NCI-H2227 (cell line): ENCODE results near the gene NDUFA6.
"Not testable (repeated sequence)": the region's sequence is repeated elsewhere in the genome, so short reads cannot be mapped to it uniquely, and the experiment has no call there.

Experiments used
- DNase-seq: peaks from one replicate; lab custom pipeline; 2025; ENCODE audit not compliant: unreplicated experiment; lab: John Stamatoyannopoulos, UW

NDUFA6 gene

DNA sequence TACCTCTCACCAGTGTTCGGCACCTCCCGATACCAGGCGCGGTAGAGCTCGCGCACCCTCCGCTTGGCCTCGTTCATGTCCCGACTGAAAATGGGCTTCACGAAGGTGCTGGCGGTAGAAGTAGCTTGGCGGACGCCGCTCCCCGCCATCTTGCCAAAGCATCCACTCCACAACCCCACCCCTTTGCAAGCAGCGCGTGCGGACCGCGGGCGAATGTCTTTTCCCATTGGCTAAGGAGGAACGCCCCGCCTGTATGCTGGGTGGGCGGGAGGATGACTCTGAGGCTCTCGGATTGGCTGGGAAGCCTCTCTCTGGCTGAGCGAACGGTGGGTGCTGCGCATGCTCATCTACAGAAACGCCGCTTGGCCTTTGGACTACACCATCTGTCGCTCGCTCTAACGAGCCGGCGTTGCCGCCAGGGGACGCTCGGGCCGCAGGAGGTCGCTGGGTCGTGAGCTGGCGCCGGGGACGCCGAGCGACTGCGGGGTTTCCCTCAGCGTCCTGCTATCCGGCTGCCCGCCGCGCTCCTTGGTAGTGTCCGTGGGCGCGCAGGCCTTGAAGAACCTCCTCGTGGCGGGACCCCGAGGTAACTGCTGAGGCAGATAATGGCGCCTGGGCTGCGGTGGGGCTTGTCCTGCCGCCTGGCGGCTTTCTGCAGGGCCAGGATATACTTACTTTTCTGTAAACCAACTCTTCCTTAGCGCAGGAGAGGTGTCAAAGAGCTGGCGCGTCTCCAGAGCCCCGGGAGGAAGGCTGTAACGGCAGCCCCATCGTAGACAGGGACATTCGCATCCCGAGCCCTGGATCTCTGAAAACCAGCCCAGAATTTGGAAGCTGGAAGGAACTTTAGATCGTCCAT, at the start of gene NDUFA6:
Gene NDUFA6 (minus strand): TSS at position 177 of the 859 bp plus-strand sequence. CDS start 28 bp downstream, at position 149.
- DNase-seq, result peak; percentile 97

DNA sequence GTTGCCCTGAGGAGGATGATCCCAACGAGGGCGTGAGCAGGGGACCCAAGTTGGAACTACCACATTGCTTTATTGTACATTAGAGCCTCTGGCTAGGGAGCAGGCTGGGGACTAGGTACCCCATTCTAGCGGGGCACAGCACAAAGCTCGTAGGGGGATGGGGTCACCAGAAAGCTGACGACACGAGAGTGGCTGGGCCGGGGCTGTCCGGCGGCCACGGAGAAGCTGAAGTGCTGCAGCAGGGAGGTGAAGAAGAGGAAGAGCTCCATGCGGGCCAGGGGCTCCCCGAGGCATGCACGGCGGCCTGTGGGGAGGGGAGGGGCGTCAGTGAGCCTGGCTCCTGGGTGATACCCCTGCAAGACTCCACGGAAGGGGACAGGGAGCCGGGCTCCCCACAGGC, 49.6 kb upstream of the NDUFA6 start:
- not testable (repeated sequence) for DNase-seq

DNA sequence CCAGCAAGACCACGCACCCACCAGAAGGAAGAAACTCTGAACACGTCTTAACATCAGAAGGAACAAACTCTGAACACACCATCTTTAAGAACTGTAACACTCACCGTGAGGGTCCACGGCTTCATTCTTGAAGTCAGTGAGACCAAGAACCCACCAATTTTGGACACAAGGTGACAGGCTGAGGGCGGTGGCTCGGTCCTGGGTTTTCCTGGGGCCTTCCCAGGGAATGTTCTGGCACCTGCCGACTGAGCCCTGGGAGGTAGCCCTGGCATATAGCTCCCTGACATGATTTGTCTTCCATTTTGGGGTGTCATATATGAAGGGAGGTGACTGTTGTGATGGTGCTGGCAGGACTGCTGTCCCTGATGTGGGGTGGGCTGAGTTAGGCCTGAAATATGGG, 48.9 kb upstream of the NDUFA6 start:
- DNase-seq, result not testable (repeated sequence)

GRCh38 chr22:42138972-42139371, 48.4 kb upstream of the NDUFA6 start:
- DNase-seq, result no peak

GRCh38 chr22:42138122-42138770, 47.7 kb upstream of the NDUFA6 start:
- DNase-seq, result no peak

DNA sequence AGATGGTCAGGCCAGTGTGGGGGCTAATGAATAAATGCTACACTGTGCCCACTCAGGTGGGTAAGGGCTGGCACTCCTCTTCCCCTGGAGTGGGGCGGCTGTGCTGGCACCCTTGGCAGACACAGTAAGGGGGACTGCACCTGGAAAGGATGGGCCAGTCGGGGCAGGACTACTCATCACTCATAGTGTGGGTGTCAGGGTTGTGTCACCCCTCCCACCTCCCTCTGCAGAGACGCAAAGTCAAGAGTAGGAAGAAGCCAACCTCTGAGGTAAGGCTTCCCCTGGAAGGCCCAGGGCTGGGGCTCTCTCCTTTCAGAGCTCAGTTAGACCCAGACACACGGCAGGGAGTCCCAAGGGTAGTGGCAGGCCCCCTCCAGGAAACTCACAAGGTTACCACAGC, 45.1 kb upstream of the NDUFA6 start:
- DNase-seq, result not testable (repeated sequence)

DNA sequence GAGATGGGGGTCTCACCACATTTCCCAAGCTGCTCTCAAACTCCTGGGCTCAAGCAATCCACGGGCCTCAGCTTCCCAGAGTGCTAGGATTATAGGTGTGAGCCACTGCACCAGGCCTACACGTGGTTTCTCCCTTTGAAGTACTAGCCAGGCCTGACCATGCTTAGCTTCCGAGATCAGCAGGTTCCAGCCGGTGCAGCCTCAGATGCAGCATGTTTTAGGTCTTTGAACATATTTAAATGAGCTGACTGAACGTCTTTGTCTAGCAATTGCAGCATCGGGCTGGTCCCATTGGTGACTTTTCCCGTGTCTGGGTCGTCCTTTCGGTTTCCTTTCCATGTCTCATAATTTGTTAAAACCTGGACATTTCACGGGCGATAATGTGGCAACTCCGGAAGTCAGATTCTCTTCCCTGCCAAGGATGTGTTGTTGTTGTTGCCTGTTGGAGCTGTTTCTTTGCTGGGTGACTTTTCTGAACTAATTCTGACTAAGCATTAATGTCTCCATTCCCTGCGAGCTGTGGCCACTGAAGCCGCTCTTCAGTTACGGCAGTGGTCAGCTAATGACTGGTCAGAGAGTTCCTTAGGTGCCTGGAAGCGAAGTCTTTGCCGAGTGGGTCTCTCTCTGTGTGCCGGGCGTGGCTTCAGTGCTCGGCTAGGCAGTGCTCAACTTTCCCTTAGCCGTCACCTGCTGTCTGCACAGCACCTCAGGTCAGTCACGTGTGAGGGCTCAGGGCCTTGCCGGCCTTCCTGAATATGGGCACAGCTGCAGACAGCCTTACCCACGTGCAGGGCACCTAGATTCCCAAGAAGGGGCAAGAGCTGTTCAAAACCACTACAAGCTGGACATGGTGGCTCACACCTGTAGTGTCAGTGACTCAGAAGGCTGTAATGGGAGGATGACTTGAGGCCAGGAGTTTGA, 43.8 kb upstream of the NDUFA6 start:
- no peak for DNase-seq

- no peak for DNase-seq
Measured at GRCh38 chr22:42132457-42132856, 41.9 kb upstream of the NDUFA6 start.

DNA sequence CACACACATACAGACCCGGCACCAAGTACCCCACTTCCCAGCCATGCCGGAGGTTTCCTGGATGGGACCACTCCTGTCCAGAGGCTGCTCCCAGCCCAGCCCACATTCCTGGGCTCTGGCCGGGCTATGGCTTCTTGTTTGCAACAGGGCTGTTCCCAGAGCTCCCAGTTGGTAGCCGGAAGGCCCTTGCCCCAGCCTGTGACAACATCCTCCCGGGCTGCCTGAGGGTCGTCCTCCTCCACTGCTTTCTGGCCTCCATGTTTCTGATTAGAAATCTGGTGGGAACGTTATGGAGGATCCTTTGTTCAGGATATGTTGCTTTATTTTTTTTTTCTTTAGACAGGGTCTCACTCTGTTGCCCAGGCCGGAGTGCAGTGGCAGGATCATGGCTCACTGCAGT, 41.0 kb upstream of the NDUFA6 start:
- no peak for DNase-seq

DNA sequence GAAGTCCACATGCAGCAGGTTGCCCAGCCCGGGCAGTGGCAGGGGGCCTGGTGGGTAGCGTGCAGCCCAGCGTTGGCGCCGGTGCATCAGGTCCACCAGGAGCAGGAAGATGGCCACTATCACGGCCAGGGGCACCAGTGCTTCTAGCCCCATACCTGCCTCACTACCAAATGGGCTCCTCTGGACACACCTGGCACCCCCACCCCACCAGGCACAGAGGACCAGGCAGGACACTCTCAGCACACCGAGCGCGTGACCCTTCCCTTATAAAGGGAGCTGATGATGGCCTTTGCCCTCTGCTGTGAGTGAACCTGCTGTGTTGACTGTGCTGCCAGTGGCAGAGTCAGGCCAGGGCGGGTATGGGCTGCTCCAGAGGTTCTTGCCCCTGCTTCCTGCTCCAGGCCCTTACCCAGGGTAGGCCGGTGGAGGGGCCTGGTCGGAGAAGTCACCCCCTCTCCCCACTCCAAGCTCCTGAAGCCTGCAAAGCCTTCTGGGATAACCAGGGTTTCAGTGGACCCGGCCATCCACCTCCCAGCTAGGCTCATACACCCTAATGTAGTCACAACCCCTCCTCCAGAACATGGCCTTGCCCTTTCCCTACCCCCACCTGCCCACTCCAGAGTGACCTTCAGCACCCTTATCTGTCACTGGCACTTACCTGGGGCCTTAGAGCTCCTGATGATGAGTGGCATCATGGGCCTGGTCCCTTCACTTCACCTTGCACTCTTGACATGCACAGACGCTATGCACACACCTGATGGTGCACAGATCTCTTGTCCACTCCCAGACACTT, 40.3 kb upstream of the NDUFA6 start, which contains the start of gene CYP2D6:
Gene CYP2D6 (minus strand): TSS at position 172 of the 793 bp plus-strand sequence. CDS start 19 bp downstream, at position 153.
- DNase-seq, result not testable (repeated sequence)

DNA sequence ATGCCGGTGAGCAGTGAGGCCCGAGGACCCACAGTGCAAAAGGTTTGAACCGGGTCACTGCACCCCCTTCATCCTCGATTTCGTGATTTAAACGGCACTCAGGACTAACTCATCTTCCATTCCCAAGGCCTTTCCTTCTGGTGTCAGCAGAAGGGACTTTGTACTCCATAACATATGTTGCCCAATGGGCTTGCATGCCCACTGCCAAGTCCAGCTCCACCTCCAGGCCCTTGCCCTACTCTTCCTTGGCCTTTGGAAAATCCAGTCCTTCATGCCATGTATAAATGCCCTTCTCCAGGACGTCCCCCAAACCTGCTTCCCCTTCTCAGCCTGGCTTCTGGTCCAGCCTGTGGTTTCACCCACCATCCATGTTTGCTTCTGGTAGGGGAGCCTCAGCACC, 39.6 kb upstream of the NDUFA6 start:
- not testable (repeated sequence) for DNase-seq

GRCh38 chr22:42128776-42129694, 38.5 kb upstream of the NDUFA6 start:
- DNase-seq, result not testable (repeated sequence)

DNA sequence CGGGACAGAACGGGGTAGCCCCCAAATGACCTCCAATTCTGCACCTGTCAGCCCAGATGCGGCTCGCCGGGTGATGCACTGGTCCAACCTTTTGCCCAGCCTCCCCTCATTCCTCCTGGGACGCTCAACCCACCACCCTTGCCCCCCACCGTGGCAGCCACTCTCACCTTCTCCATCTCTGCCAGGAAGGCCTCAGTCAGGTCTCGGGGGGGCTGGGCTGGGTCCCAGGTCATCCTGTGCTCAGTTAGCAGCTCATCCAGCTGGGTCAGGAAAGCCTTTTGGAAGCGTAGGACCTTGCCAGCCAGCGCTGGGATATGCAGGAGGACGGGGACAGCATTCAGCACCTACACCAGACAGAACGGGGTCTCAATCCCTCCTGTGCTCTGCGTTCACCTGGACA, 37.4 kb upstream of the NDUFA6 start:
- not testable (repeated sequence) for DNase-seq

DNA sequence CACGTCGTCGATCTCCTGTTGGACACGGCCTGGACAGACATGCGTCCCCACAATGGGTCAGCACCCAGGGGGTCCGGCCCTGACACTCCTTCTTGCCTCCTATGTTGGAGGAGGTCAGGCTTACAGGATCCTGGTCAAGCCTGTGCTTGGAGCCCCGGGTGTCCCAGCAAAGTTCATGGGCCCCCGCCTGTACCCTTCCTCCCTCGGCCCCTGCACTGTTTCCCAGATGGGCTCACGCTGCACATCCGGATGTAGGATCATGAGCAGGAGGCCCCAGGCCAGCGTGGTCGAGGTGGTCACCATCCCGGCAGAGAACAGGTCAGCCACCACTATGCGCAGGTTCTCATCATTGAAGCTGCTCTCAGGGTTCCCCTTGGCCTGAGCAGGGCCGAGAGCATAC, 37.0 kb upstream of the NDUFA6 start:
- DNase-seq, result no peak

DNA sequence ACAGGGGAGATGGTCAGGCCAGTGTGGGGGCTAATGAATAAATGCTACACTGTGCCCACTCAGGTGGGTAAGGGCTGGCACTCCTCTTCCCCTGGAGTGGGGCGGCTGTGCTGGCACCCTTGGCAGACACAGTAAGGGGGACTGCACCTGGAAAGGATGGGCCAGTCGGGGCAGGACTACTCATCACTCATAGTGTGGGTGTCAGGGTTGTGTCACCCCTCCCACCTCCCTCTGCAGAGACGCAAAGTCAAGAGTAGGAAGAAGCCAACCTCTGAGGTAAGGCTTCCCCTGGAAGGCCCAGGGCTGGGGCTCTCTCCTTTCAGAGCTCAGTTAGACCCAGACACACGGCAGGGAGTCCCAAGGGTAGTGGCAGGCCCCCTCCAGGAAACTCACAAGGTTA, 33.0 kb upstream of the NDUFA6 start:
- not testable (repeated sequence) for DNase-seq

- DNase-seq, result not testable (repeated sequence)
Measured at GRCh38 chr22:42120231-42121021, 29.9 kb upstream of the NDUFA6 start.

DNA sequence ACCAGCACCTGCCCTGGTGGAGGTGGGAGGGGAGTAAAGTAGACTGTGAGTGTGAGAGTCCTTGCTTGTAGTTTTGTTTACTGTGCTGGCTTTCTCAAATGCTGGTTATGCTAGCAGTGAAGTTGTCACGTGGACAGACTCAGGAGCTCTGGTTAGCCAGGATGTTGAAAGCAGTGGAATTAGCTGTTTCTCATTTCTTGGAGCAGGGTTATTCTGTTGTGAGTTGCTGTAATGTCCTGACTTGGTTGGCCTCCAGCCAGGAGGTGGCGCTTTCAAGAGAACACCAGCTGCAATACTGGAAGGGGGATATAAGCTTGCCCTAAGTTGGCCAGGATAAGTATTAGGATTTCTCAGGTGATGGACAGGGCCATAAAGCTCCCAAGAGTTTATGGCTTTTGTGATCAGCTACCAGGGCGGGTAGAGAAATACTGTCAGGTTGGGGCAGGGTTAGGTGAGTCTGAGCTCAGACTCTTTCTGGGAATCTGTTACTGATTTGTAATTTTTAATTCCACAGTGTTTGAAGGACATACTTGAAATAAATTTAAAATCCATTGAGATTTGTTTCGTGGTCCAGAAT, 26.4 kb upstream of the NDUFA6 start:
- DNase-seq, result no peak

DNA sequence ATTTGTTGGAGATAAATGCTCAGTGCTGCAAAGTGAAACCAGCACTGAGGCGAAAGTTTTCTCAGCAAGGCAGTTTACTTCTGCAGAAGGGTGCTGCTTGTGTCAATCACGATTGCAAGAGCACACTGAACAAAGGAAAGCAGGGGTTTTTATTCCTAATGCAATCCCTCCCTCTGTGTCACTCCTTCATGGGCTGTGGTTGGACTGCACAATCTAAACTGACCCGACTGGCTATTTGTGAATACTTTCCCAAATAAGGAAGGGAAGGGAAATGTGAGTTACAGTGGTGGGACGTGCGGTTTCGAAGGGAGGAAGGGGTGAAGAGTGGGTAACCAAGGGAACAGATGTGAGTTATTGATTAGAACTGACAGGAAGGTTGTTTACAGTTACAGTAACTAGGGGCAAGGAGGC, 24.9 kb upstream of the NDUFA6 start:
- not testable (repeated sequence) for DNase-seq
